ENCODE data around the gene PRKN.

DNA sequence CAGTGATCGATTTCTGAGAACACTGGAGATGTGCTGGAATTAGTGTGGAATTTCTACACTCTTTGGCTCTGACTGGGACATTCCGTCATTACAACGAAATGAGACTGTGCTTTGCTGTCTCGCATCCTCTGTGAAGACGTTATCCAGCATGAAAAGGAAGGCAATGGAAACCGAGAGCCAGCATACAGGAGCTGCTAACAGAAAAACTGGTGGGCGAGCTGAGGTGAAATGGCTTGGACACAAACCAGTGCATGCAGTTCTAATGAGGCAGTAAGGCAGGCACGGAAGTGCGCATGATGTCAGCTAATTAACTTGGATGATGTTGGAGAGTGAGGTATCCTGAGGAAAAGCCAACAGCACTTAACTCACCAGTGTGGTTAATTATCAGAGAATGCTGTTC lies 1250.9 kb downstream of the PRKN start:
- TF ChIP-seq CTCF (IDR thresholded peaks at IDR 0.05; ENCODE audit: low read depth, low read length) (no peak), EZH2phosphoT487 (IDR thresholded peaks at IDR 0.05; ENCODE audit: low read depth) (no peak)

Data from OCI-LY3 (cell line).